ENCODE measurements around the gene SIRT3.

SIRT3 gene

GRCh38 chr11:207208-207862, 28.8 kb downstream of the SIRT3 start, which contains the start of the genes BET1L and RIC8A:
BET1L (minus strand) TSS chr11:207399; CDS start chr11:207321, 78 bp downstream.
RIC8A (plus strand) TSS chr11:207708; CDS start chr11:208855, 1,147 bp downstream.
- TF ChIP-seq, protein P1, sequence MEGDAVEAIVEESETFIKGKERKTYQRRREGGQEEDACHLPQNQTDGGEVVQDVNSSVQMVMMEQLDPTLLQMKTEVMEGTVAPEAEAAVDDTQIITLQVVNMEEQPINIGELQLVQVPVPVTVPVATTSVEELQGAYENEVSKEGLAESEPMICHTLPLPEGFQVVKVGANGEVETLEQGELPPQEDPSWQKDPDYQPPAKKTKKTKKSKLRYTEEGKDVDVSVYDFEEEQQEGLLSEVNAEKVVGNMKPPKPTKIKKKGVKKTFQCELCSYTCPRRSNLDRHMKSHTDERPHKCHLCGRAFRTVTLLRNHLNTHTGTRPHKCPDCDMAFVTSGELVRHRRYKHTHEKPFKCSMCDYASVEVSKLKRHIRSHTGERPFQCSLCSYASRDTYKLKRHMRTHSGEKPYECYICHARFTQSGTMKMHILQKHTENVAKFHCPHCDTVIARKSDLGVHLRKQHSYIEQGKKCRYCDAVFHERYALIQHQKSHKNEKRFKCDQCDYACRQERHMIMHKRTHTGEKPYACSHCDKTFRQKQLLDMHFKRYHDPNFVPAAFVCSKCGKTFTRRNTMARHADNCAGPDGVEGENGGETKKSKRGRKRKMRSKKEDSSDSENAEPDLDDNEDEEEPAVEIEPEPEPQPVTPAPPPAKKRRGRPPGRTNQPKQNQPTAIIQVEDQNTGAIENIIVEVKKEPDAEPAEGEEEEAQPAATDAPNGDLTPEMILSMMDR (IDR thresholded peaks at IDR 0.05; ENCODE audit: control insufficient read depth, extremely low read depth, insufficient read depth): no peak
- peak; percentile 94 for DNase-seq (ENCODE audit: low read depth)
- H3K4me3 ChIP-seq (ENCODE audit: low read depth, low read length): peak within 1 kb of the TSS; percentile 88

GRCh38 chr11:206526-207207, 29.5 kb downstream of the SIRT3 start:
- no peak for DNase-seq (ENCODE audit: low read depth)
- TF ChIP-seq, protein P1 (IDR thresholded peaks at IDR 0.05; ENCODE audit: control insufficient read depth, extremely low read depth, insufficient read depth): no peak
- peak overlapping the region; percentile 88 for H3K4me3 ChIP-seq (ENCODE audit: low read depth, low read length)

DNA sequence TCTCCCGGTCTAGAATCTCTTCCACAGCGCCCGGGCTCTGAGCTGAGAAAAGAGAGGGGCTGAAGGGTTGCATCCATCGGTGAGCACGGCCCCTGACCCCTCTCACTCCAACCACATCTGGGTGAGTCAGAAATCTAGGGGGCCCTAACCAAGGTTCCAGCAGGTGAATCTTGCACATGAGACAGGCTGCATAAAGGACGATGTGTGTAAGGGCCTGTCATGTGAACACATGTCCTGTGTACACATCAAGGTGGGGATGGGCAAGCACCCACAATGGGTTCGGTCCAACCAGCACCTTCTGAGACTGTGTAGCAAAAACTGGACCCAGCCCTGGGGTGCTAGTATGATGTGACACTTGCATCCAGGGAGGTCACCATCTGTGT, 30.1 kb downstream of the SIRT3 start:
- H3K4me3 ChIP-seq (ENCODE audit: low read depth, low read length): peak overlapping the region; percentile 88
- DNase-seq (ENCODE audit: low read depth): no peak
- TF ChIP-seq, protein P1 (IDR thresholded peaks at IDR 0.05; ENCODE audit: control insufficient read depth, extremely low read depth, insufficient read depth): no peak

GRCh38 chr11:205221-206001, 30.7 kb downstream of the SIRT3 start:
- TF ChIP-seq, protein P1 (IDR thresholded peaks at IDR 0.05; ENCODE audit: control insufficient read depth, extremely low read depth, insufficient read depth): no peak
- no peak for DNase-seq (ENCODE audit: low read depth)
- peak overlapping the region; percentile 88 for H3K4me3 ChIP-seq (ENCODE audit: low read depth, low read length)

DNA sequence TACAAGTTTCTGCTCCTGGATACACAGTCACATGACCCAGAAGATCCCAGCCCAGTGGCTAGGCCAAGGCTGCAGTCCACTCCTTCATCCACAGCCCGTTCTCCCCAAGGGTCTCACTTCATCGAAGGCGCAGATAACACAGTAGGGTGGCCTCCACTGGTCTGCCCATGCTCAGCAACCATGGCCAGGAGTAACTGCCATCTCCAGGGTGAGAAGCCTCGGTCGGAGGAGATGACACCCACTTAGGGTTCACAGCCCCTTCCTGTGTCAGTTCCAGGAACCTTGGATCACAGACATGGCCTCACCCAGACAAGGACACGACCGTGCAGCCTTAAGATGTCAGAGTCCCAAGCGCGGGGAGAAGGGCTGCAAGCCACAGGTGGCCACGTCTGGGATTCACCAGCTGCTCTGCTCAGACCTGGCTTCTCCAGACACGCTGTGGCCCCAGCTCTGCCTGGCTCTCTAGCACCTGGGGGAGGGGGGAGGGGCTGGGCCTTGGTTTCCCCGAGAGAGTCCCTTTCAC, 31.5 kb downstream of the SIRT3 start:
- H3K4me3 ChIP-seq (ENCODE audit: low read depth, low read length): no peak overlapping the region
- TF ChIP-seq, protein P1 (IDR thresholded peaks at IDR 0.05; ENCODE audit: control insufficient read depth, extremely low read depth, insufficient read depth): no peak
- no peak for DNase-seq (ENCODE audit: low read depth)

- no peak overlapping the region for H3K4me3 ChIP-seq (ENCODE audit: low read depth, low read length)
- TF ChIP-seq, protein P1 (IDR thresholded peaks at IDR 0.05; ENCODE audit: control insufficient read depth, extremely low read depth, insufficient read depth): no peak
- DNase-seq (ENCODE audit: low read depth): no peak
Measured at GRCh38 chr11:203945-204586, 32.1 kb downstream of the SIRT3 start.
